ENCODE data around the gene JADE2. TPM values are rescaled to one million over a fixed set of nuclear protein-coding genes. Genes with fewer than 3 reads are reported as not detected.

Gene JADE2
- total RNA-seq, 1 donor = 74.1 TPM

- DNase-seq (ENCODE audit: low read depth in 2 of 3, low spot score in 2 of 3) = no peak
Observed at GRCh38 chr5:134565791-134566740, 40.6 kb downstream of the JADE2 start.

DNA sequence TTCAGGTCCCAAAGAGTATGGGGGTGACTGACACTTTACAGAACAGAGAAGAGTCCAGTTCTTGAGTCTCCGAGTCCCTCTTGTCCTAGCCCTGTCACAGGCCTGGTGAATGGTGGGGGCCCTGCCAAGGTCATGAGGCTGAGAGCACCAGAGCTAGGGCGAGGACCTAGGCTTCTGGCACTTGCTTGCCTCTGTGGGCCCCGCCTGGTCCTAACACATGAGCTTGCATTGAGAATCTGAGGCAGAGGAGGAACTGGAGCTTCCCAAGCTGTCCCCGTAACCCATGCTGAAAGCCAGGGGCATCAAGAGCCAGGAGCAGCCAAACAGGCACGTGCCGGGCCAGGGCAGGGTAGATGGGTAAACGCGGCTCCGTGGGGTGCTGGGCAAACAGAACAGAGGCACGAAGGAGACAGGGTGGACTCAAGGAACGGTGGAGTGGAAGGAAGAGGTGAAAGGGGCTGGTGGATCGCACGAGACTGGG, 41.3 kb downstream of the JADE2 start:
- DNase-seq (ENCODE audit: low read depth in 2 of 3, low spot score in 2 of 3) = no peak

- DNase-seq (ENCODE audit: low read depth in 2 of 3, low spot score in 2 of 3) = no peak
Observed at GRCh38 chr5:134567641-134568336, 42.3 kb downstream of the JADE2 start.

GRCh38 chr5:134568337-134568700, 42.8 kb downstream of the JADE2 start:
- DNase-seq (ENCODE audit: low read depth in 2 of 3, low spot score in 2 of 3) = no peak

- no peak for DNase-seq (ENCODE audit: low read depth in 2 of 3, low spot score in 2 of 3)
Observed at GRCh38 chr5:134568761-134569695, 43.6 kb downstream of the JADE2 start.

GRCh38 chr5:134569758-134570364, 44.4 kb downstream of the JADE2 start:
- no peak for DNase-seq (ENCODE audit: low read depth in 2 of 3, low spot score in 2 of 3)

- DNase-seq (ENCODE audit: low read depth in 2 of 3, low spot score in 2 of 3) = no peak
Observed at GRCh38 chr5:134570365-134570758, 44.9 kb downstream of the JADE2 start.

- no peak for DNase-seq (ENCODE audit: low read depth in 2 of 3, low spot score in 2 of 3)
Observed at GRCh38 chr5:134570886-134571285, 45.4 kb downstream of the JADE2 start.

- DNase-seq (ENCODE audit: low read depth in 2 of 3, low spot score in 2 of 3) = no peak
Observed at GRCh38 chr5:134571693-134572405, 46.4 kb downstream of the JADE2 start.

DNA sequence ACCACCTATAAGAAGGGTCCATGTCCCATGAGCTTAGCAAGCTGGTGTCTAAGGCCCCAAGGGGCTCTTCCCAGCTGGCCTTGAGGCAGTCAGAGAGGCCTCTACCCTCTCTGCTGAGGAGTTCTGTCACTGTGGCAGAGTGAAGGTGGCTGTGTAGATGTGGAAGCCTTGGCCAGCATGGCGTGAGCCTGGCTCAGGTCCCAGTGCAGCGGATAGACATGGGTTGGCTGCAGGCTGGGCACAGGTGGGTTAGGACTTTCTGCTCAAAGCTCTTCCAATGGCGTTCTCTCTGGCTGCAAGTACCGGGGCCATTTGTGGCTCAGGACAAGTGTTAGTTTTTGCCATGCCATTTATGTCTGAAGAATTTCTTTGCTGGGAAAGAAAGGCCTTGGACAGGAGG, 47.3 kb downstream of the JADE2 start:
- no peak for DNase-seq (ENCODE audit: low read depth in 2 of 3, low spot score in 2 of 3)

DNA sequence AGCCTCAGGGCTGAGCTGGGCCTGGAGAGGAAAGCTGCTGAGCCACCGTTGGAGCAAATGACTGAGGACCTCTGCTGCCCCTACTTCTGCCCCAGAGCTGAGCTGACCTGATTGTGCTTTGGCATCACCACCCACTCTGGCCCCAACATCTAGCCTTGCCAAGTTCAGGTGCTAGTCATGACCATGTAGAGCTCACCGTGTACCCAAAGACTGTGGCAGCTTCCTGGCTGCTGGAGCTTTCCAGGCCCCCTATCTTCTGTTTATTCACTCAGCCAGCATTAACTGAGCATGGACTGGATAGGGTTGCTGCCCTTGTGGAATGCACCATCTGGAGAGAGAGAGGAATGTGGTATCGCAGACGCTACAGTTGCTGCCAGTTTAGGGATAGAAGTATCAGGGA, 49.1 kb downstream of the JADE2 start:
- no peak for DNase-seq (ENCODE audit: low read depth in 2 of 3, low spot score in 2 of 3)

DNA sequence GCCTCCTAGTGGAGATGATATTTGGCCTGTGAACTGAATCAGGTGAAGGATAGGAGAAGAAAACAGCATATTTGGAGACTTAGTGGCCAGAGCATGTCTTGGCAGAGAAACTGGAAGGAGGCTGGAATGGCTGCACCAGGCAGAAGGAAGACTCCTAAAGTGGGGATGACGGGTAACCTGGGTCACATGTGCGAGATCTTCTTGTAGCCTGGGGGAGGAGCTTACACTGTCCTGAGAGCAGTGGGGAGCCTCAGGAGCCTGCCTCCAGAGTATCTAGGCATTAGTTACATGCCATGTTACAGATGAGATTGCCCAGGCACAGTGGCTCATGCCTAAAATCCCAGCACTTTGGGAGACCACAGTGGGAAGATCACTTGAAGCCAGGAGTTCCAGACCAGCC, 49.8 kb downstream of the JADE2 start:
- DNase-seq (ENCODE audit: low read depth in 2 of 3, low spot score in 2 of 3) = no peak

GRCh38 chr5:134576386-134577021, 51.0 kb downstream of the JADE2 start:
- DNase-seq (ENCODE audit: low read depth in 2 of 3, low spot score in 2 of 3) = no peak

- DNase-seq (ENCODE audit: low read depth in 2 of 3, low spot score in 2 of 3) = no peak
Observed at GRCh38 chr5:134577022-134577795, 51.7 kb downstream of the JADE2 start.

DNA sequence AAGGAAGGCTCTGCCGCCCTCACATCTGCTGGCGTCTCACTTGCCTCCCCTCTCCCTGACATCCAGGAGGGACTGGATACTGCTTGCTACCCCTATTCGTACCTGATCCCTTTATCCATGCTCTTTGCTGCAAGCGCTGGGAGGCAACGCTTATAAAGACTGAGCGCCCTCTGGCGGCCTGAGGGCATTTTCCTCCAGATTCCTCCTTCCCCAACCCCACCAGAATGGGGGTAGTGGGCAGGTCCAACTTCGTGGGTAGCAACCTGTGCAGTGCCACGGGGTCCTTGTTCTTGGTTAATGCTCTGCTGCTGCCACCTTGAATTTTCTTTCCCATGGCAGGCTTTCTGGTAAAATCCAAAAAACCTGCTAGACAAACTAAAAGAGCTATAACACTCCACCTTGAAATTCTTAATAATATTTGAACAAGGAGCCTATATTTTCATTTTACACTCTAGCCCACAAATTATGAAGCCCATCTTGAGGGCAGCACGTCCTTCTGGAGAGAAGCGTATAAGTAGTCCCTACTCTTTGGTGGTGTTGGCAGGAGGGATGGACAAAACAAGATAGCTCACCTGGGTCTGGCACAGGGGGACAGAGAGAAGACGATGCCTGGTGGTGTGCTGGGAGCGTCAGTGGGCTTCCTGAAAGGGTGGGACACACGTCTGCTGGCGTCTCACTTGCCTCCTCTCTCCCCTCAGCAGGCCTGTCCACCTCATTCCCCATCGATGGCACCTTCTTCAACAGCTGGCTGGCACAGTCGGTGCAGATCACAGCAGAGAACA, 52.5 kb downstream of the JADE2 start:
- peak; percentile 40 to 89 (median 75) for DNase-seq (ENCODE audit: low read depth in 2 of 3, low spot score in 2 of 3)

- no peak for DNase-seq (ENCODE audit: low read depth in 2 of 3, low spot score in 2 of 3)
Observed at GRCh38 chr5:134578578-134579283, 53.3 kb downstream of the JADE2 start.

DNA sequence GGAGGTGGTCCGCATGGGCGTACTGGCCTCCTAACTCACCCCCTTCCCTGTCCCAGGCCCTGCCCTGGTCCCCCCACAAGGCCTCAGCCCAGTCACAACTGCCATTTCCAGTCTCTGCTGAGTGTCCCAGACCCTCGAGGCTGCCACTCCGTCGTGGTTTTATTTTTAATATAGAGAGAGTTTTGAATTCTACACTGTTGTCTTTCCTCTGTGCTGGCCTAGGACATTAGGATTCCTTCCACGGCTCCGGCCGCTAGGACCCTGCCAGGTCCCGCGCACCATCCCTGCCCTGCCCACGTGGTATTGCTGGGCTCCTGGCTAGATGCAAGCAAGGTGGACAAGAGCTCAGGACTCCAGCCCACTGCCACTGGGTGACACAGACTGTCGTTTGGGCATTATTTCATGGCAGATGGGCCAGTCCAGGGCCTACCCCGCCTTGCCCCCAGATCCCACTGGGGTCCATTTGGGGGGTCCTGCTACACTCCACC, 53.9 kb downstream of the JADE2 start:
- DNase-seq (ENCODE audit: low read depth in 2 of 3, low spot score in 2 of 3) = no peak

All from hematopoietic multipotent progenitor cell (in vitro differentiated cells).